B cell (primary cell): ENCODE measurements around the gene GCC2. TPM values are rescaled to one million over a fixed set of nuclear protein-coding genes. Genes with fewer than 3 reads are reported as not detected.

Experiments
- ATAC-seq: fragments of 200-7000 bp; cut with Tn5 transposase; one replicate; pipeline ENCODE4 v1.10.0; 2021; ENCODE audit warnings: low read depth, mild to moderate bottlenecking, moderate number of reproducible peaks, moderate library complexity
- CTCF ChIA-PET: fragments of 350-600 bp; sonication (Branson Sonifier 250); formaldehyde crosslinking; loops from one replicate; lab custom pipeline; 2021; ENCODE audit warnings: antibody characterized with exemption, inconsistent platforms; lab: Charles Lee
- POLR2A ChIA-PET: fragments of 350-600 bp; sonication (Branson Sonifier 250); formaldehyde crosslinking; loops from one replicate; lab custom pipeline; 2021; ENCODE audit warnings: antibody characterized with exemption; lab: Charles Lee
- DNase-seq: peaks from one replicate; pipeline ENCODE4 v3.0.0; 2013
- H2AFZ ChIP-seq: 2 replicates; pipeline ENCODE4 v1.6.1; 2012; ENCODE audit warnings: mild to moderate bottlenecking, low read depth, low read length; ENCODE audit not compliant: insufficient read depth, poor library complexity, severe bottlenecking
- H3K27ac ChIP-seq, 2 donors: 1 replicate in 1 of 2; 2 replicates in 1 of 2; pipeline ENCODE4 v1.5.1; 2012 to 2013; ENCODE audit warnings: low read length in 2 of 2, mild to moderate bottlenecking in 2 of 2, moderate library complexity in 1 of 2
- H3K27me3 ChIP-seq, 4 experiments: fragments of 200-600 bp in 1 of 4; sonication (generic) in 1 of 4; replicated peaks in 1 of 4; 1 replicate in 2 of 4; 2 replicates in 2 of 4; pipeline versions ENCODE4 v1.6.1 to v1.7.0; 2013 to 2016; ENCODE audit warnings: low read length in 3 of 4, mild to moderate bottlenecking in 2 of 4, mixed read lengths in 1 of 4, moderate library complexity in 1 of 4; ENCODE audit not compliant: insufficient read depth in 4 of 4, control insufficient read depth in 3 of 4; ENCODE audit errors: control extremely low read depth in 1 of 4
- H3K36me3 ChIP-seq, 2 experiments: replicated peaks in 1 of 2; 1 replicate in 1 of 2; 2 replicates in 1 of 2; pipeline versions ENCODE4 v1.6.1 to v1.7.1; 2013; ENCODE audit warnings: low read length in 1 of 2; ENCODE audit not compliant: insufficient read depth in 2 of 2, control insufficient read depth in 1 of 2; ENCODE audit errors: control extremely low read depth in 1 of 2, extremely low read depth in 1 of 2
- H3K4me1 ChIP-seq, 2 donors: fragments of 200-600 bp in 1 of 2; sonication (generic) in 1 of 2; 1 replicate in 1 of 2; 2 replicates in 1 of 2; pipeline versions ENCODE4 v1.5.1 to v1.6.1; 2013 to 2017; ENCODE audit warnings: low read length in 2 of 2; ENCODE audit not compliant: control insufficient read depth in 2 of 2, insufficient read depth in 2 of 2
- H3K4me2 ChIP-seq: replicated peaks from 2 replicates; pipeline ENCODE3; 2012; ENCODE audit warnings: mild to moderate bottlenecking, low read depth, low read length; ENCODE audit not compliant: poor library complexity, severe bottlenecking
- H3K4me3 ChIP-seq, 5 experiments: fragments of 200-600 bp in 1 of 5; sonication (generic) in 1 of 5; 1 replicate in 3 of 5; 2 replicates in 2 of 5; pipeline versions ENCODE4 v1.5.1 to v1.7.0; 2011 to 2016; ENCODE audit warnings: low read length in 4 of 5, mild to moderate bottlenecking in 4 of 5, low read depth in 2 of 5, control low read depth in 1 of 5, moderate library complexity in 1 of 5; ENCODE audit not compliant: insufficient read depth in 1 of 5; ENCODE audit errors: control extremely low read depth in 1 of 5, extremely low read depth in 1 of 5
- H3K79me2 ChIP-seq: fragments of 200-600 bp; sonication (generic); one replicate; pipeline ENCODE4 v1.6.0; 2016; ENCODE audit warnings: low read length; ENCODE audit not compliant: control insufficient read depth, insufficient read depth
- H3K9ac ChIP-seq: fragments of 200-600 bp; sonication (generic); 2 replicates; pipeline ENCODE4 v1.6.1; 2017; ENCODE audit warnings: mild to moderate bottlenecking, low read length, moderate library complexity
- H3K9me3 ChIP-seq, 3 donors: one replicate each; pipeline versions ENCODE4 v1.6.1 to v1.7.1; 2013; ENCODE audit warnings: low read length in 2 of 3; ENCODE audit not compliant: control insufficient read depth in 2 of 3, insufficient read depth in 1 of 3; ENCODE audit errors: control extremely low read depth in 1 of 3
- H4K20me1 ChIP-seq: 2 replicates; pipeline ENCODE4 v1.6.0; 2012; ENCODE audit warnings: mild to moderate bottlenecking, low read length; ENCODE audit not compliant: insufficient read depth, control insufficient read depth, poor library complexity, severe bottlenecking
- H3K27ac Mint-ChIP-seq: one replicate; pipeline ENCODE4 v1.8.0; 2021; ENCODE audit warnings: mixed read lengths
- H3K27me3 Mint-ChIP-seq: one replicate; pipeline ENCODE4 v1.8.0; 2021; ENCODE audit warnings: mixed read lengths
- H3K4me1 Mint-ChIP-seq: one replicate; pipeline ENCODE4 v1.8.0; 2021; ENCODE audit warnings: mixed read lengths
- H3K4me3 Mint-ChIP-seq: one replicate; pipeline ENCODE4 v1.8.0; 2021; ENCODE audit warnings: mixed read lengths
- H3K9me3 Mint-ChIP-seq: one replicate; pipeline ENCODE4 v1.8.0; 2022; ENCODE audit warnings: mixed read lengths; ENCODE audit not compliant: insufficient read depth
- CTCF ChIP-seq: fragments of 200-600 bp; IDR thresholded peaks from one replicate; pipeline ENCODE4 v1.8.0; 2022; ENCODE audit warnings: antibody characterized with exemption, mild to moderate bottlenecking
- EZH2 ChIP-seq: IDR thresholded peaks from 2 replicates; pipeline ENCODE4 v1.6.1; 2012; ENCODE audit warnings: borderline replicate concordance, low read depth, mild to moderate bottlenecking, moderate library complexity, low read length; ENCODE audit not compliant: insufficient read depth, poor library complexity, severe bottlenecking
- WGBS: methylation state at CpG from one replicate; pipeline ENCODE4 v1.1.5; 2013; ENCODE audit warnings: missing lambda C conversion rate; ENCODE audit not compliant: insufficient coverage; 5-methylcytosine and 5-hydroxymethylcytosine counted together
- intact Hi-C: fragments of 100-400 bp; cut with micrococcal nuclease; formaldehyde crosslinking; loops from one replicate; pipeline ENCODE4 v1.10.0; 2022
- polyA plus RNA-seq: library from polyadenylated mRNA; depleted of rRNA; stranded (reverse); fragments of >200 nt; gene quantifications from 2 replicates; pipeline ENCODE4 v1.2.3, GENCODE V29; 2012
- total RNA-seq, 2 donors: library from RNA; stranded (reverse); fragments of 120-200 nt in 1 of 2; gene quantifications; 1 replicate in 1 of 2; 2 replicates in 1 of 2; pipeline versions ENCODE4 v1.2.3 to v1.2.4, GENCODE V29; 2013 to 2022

The GCC2 gene
- total and polyA plus RNA-seq, 2 donors (not counting 1 experiment from before 2014, with no cell fraction given): 12.3 to 87.9 TPM

GRCh38 chr2:108407864-108408729 is 40.9 kb upstream of the GCC2 start:
- no peak overlapping the region for H2AFZ ChIP-seq
- ChIA-PET CTCF (no interaction called here), POLR2A (no interaction called here)
- no peaks in the 10 kb centered on the region for H3K36me3 ChIP-seq
- intact Hi-C loops: no loop called here
- ATAC-seq (no peak), DNase-seq (no peak)
- H3K4me2 ChIP-seq: no peak overlapping the region
- no peak overlapping the region for H3K4me3 Mint-ChIP-seq
- 81% methylated on average over 4 of the region's 6 CpGs for WGBS
- no peaks in the 10 kb centered on the region for H3K79me2 ChIP-seq
- no peaks in the 10 kb centered on the region for H4K20me1 ChIP-seq
- H3K4me1 ChIP-seq: no peaks in the 10 kb centered on the region
- H3K4me1 Mint-ChIP-seq: no peaks in the 10 kb centered on the region
- peaks cover 0 to 2% (median 0%) of the 10 kb centered on the region in 4 experiments for H3K27me3 ChIP-seq
- peaks cover 10% of the 10 kb centered on the region for H3K9me3 Mint-ChIP-seq
- H3K9ac ChIP-seq: no peak overlapping the region
- H3K27ac Mint-ChIP-seq: no peak overlapping the region
- TF ChIP-seq CTCF (no peak), EZH2 (no peak)
- peaks cover 10% of the 10 kb centered on the region for H3K27me3 Mint-ChIP-seq
- H3K4me3 ChIP-seq: no peak overlapping the region
- H3K9me3 ChIP-seq: peaks cover 0 to 4% (median 3%) of the 10 kb centered on the region in 3 donors
- H3K27ac ChIP-seq: no peak overlapping the region

- Histone ChIP-seq H3K4me1 (no peaks in the 10 kb centered on the region), H3K36me3 (no peaks in the 10 kb centered on the region), H4K20me1 (no peaks in the 10 kb centered on the region), H3K79me2 (no peaks in the 10 kb centered on the region), H2AFZ (no peak overlapping the region), H3K4me2 (no peak overlapping the region), H3K9me3 (no peaks in the 10 kb centered on the region), H3K27ac (no peak overlapping the region), H3K9ac (no peak overlapping the region), H3K27me3 (peaks cover 0 to 2% (median 0%) of the 10 kb centered on the region in 4 experiments), H3K4me3 (no peak overlapping the region)
- ChIA-PET CTCF (no interaction called here), POLR2A (no interaction called here)
- ATAC-seq (no peak), DNase-seq (no peak)
- Mint-ChIP-seq H3K9me3 (peaks cover 7% of the 10 kb centered on the region), H3K4me3 (no peak overlapping the region), H3K27me3 (peaks cover 10% of the 10 kb centered on the region), H3K4me1 (no peaks in the 10 kb centered on the region), H3K27ac (no peak overlapping the region)
- WGBS: no CpG with 5 or more reads among the region's 1 CpG
- intact Hi-C loops: no loop called here
- no peak for TF ChIP-seq CTCF
- no peak for TF ChIP-seq EZH2
These were observed 39.2 kb upstream of the GCC2 start for GRCh38 chr2:108409768-108410167.
